ENCODE measurements around the gene CLDN1. TPM values are rescaled to one million over a fixed set of nuclear protein-coding genes. Genes with fewer than 3 reads are reported as not detected.

Gene CLDN1
- total RNA-seq, 2 donors from 2014 or later, result 8.7 to 10.2 TPM

DNA sequence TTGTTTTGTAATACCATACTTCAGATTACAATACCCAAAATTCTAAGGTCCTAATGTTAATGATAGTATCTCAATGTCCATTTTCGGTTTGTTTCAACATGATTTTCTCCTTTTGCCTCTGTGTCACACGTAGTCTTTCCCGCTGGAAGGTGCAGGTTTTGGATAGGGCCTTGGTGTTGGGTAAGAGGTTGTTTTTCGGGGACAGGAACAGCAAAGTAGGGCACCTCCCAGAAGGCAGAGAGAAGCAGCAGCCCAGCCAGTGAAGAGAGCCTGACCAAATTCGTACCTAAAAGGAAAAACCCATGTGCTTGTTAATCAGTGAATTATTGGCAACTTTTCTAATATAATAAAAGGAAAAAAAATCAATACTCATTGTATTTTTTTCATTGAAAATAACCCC, 14.1 kb downstream of the CLDN1 start:
- H3K9ac ChIP-seq (ENCODE audit: extremely low read depth, low read length, poor library complexity, severe bottlenecking), result no peak overlapping the region
- no peaks in the 10 kb centered on the region for H3K27me3 ChIP-seq (ENCODE audit: control insufficient read depth, insufficient read depth, low read length, poor library complexity, severe bottlenecking)
- H3K4me1 Mint-ChIP-seq, result peaks cover 33% of the 10 kb centered on the region
- peaks cover 53% of the 10 kb centered on the region for H3K36me3 ChIP-seq (ENCODE audit: control insufficient read depth, insufficient read depth, low read length)
- H3K9me3 Mint-ChIP-seq, result no peaks in the 10 kb centered on the region
- no peak for DNase-seq
- peaks cover 22% of the 10 kb centered on the region for H3K4me1 ChIP-seq (ENCODE audit: control insufficient read depth, insufficient read depth, low read length)
- WGBS, 2 experiments (ENCODE audit: insufficient coverage in 1 of 2, insufficient read length in 1 of 2), result 80 to 98% methylated on average over 1 to 5 of the region's 5 CpGs
- H3K27ac ChIP-seq (ENCODE audit: low read depth, low read length), result no peak overlapping the region
- H3K9me3 ChIP-seq (ENCODE audit: control insufficient read depth, low read length), result no peaks in the 10 kb centered on the region
- H3K4me3 ChIP-seq (ENCODE audit: low read length), result no peak overlapping the region
- no peak overlapping the region for H3K4me3 Mint-ChIP-seq
- H3K36me3 Mint-ChIP-seq (ENCODE audit: low read depth), result no peaks in the 10 kb centered on the region
- no peak for TF ChIP-seq CTCF (conservative IDR thresholded peaks at IDR 0.05)
- H3K27me3 Mint-ChIP-seq (ENCODE audit: insufficient read depth), result no peaks in the 10 kb centered on the region
- H3K27ac Mint-ChIP-seq, result no peak overlapping the region

- Histone ChIP-seq H3K27me3 (ENCODE audit: control insufficient read depth, insufficient read depth, low read length, poor library complexity, severe bottlenecking) (no peaks in the 10 kb centered on the region), H3K36me3 (ENCODE audit: control insufficient read depth, insufficient read depth, low read length) (peaks cover 43% of the 10 kb centered on the region), H3K9ac (ENCODE audit: extremely low read depth, low read length, poor library complexity, severe bottlenecking) (peak overlapping the region; percentile 22), H3K27ac (ENCODE audit: low read depth, low read length) (no peak overlapping the region), H3K4me3 (ENCODE audit: low read length) (peak overlapping the region; percentile 32), H3K4me1 (ENCODE audit: control insufficient read depth, insufficient read depth, low read length) (peaks cover 22% of the 10 kb centered on the region), H3K9me3 (ENCODE audit: control insufficient read depth, low read length) (no peaks in the 10 kb centered on the region)
- 73% methylated on average over 1 of the region's 1 CpG; no CpG with 5 or more reads in 1 of the 2 experiments for WGBS, 2 experiments (ENCODE audit: insufficient coverage in 1 of 2, insufficient read length in 1 of 2)
- H3K4me3 Mint-ChIP-seq, result no peak overlapping the region
- no peak for TF ChIP-seq CTCF (conservative IDR thresholded peaks at IDR 0.05)
- H3K9me3 Mint-ChIP-seq, result no peaks in the 10 kb centered on the region
- peak overlapping the region; percentile 40 for H3K27ac Mint-ChIP-seq
- peaks cover 33% of the 10 kb centered on the region for H3K4me1 Mint-ChIP-seq
- H3K27me3 Mint-ChIP-seq (ENCODE audit: insufficient read depth), result no peaks in the 10 kb centered on the region
- no peaks in the 10 kb centered on the region for H3K36me3 Mint-ChIP-seq (ENCODE audit: low read depth)
- DNase-seq, result no peak
Observed at GRCh38 chr3:190307164-190307545, 15.1 kb downstream of the CLDN1 start.

DNA sequence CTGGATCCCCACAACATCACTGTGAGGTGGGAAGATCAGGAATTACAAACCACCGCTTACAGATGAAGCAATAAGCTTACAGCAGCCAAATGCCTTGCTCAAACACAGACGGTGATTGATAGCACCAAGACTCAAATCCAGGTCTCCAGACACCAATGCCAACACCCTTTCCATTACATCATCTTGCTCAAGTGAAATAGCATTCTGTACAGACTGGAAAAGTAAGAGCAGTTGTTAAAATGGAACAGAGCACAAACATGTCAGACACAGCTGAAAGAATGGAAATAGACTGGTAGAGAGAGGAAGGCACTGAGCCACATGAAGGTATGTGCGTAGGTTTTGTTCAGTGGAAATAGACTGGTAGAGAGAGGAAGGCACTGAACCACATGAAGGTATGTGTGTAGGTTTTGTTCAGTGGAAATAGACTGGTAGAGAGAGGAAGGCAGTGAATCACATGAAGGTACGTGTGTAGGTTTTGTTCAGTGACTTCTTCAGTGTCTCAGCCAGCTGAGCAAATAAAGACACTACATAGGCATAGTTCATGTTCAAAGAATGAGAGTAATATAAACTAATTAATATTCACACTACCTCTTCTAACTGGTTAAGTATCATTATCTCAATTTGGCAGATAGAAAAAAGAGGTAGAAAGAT, 15.6 kb downstream of the CLDN1 start:
- Histone ChIP-seq H3K4me1 (ENCODE audit: control insufficient read depth, insufficient read depth, low read length) (peaks cover 22% of the 10 kb centered on the region), H3K4me3 (ENCODE audit: low read length) (peak overlapping the region; percentile 32), H3K27ac (ENCODE audit: low read depth, low read length) (no peak overlapping the region), H3K27me3 (ENCODE audit: control insufficient read depth, insufficient read depth, low read length, poor library complexity, severe bottlenecking) (no peaks in the 10 kb centered on the region), H3K36me3 (ENCODE audit: control insufficient read depth, insufficient read depth, low read length) (peaks cover 43% of the 10 kb centered on the region), H3K9ac (ENCODE audit: extremely low read depth, low read length, poor library complexity, severe bottlenecking) (peak overlapping the region; percentile 22), H3K9me3 (ENCODE audit: control insufficient read depth, low read length) (no peaks in the 10 kb centered on the region)
- no peak for DNase-seq
- no peaks in the 10 kb centered on the region for H3K9me3 Mint-ChIP-seq
- no peaks in the 10 kb centered on the region for H3K27me3 Mint-ChIP-seq (ENCODE audit: insufficient read depth)
- no peak for TF ChIP-seq CTCF (conservative IDR thresholded peaks at IDR 0.05)
- no peak overlapping the region for H3K4me3 Mint-ChIP-seq
- H3K27ac Mint-ChIP-seq, result peak overlapping the region; percentile 1
- 75 to 89% methylated on average over 1 to 4 of the region's 4 CpGs for WGBS, 2 experiments (ENCODE audit: insufficient coverage in 1 of 2, insufficient read length in 1 of 2)
- H3K4me1 Mint-ChIP-seq, result peaks cover 33% of the 10 kb centered on the region
- no peaks in the 10 kb centered on the region for H3K36me3 Mint-ChIP-seq (ENCODE audit: low read depth)
